Measurements from ENCODE around the gene PRKCA. TPM values are rescaled to one million over a fixed set of nuclear protein-coding genes. Genes with fewer than 3 reads are reported as not detected.

Gene PRKCA
- total RNA-seq, 1 experiment from 2014 or later: 29.6 TPM

DNA sequence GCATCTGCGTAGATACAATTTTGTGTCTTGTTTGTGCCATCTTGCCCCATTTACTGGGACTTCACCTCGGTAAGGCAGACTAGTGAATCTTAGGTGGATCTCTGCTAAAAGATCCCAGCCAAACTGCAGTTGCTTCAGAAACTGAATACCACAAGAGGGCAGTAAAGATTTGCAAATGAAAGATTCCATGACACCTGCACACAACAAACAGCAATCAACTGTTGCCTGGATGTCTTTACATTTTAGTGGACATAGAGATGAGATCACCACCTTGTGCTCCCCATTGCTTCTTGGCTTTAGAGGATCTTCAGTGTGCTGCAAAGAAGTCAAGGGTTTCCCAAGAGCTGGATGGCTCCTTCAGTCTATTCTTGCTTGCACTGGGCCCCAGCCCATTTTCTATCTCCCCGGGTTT is 413.3 kb downstream of the PRKCA start:
- peaks cover 10% of the 10 kb centered on the region; the same call in 1 of the 2 replicates for H3K4me1 ChIP-seq
- no peaks in the 10 kb centered on the region for H3K36me3 ChIP-seq (ENCODE audit: control insufficient read depth, insufficient read depth, low read length)
- BruUV-seq (replicated peaks): no TSS peak
- Mint-ChIP-seq H3K27me3 (ENCODE audit: insufficient read depth, unreplicated experiment) (no peaks in the 10 kb centered on the region), H3K27ac (ENCODE audit: unreplicated experiment) (no peak overlapping the region), H3K9me3 (ENCODE audit: unreplicated experiment) (no peaks in the 10 kb centered on the region), H3K4me3 (ENCODE audit: unreplicated experiment) (no peak overlapping the region), H3K36me3 (ENCODE audit: insufficient read depth, unreplicated experiment) (no peaks in the 10 kb centered on the region), H3K4me1 (ENCODE audit: low read depth, unreplicated experiment) (no peaks in the 10 kb centered on the region)
- no peaks in the 10 kb centered on the region for H3K27me3 ChIP-seq (replicated peaks; ENCODE audit: control insufficient read depth, insufficient read depth, low read length)
- POLR2A ChIA-PET: no interaction called here
- H3K4me3 ChIP-seq (ENCODE audit: low read depth, low read length): no peak overlapping the region
- CTCF ChIA-PET: interaction anchor here (0.6 to 0.7 kb wide), 2 partner anchors 12 to 273 kb away, joined by 3 to 4 read pairs; no protein-coding TSS in a partner anchor
- DNase-seq: peak; percentile 35 to 67
- TF ChIP-seq, protein P1, sequence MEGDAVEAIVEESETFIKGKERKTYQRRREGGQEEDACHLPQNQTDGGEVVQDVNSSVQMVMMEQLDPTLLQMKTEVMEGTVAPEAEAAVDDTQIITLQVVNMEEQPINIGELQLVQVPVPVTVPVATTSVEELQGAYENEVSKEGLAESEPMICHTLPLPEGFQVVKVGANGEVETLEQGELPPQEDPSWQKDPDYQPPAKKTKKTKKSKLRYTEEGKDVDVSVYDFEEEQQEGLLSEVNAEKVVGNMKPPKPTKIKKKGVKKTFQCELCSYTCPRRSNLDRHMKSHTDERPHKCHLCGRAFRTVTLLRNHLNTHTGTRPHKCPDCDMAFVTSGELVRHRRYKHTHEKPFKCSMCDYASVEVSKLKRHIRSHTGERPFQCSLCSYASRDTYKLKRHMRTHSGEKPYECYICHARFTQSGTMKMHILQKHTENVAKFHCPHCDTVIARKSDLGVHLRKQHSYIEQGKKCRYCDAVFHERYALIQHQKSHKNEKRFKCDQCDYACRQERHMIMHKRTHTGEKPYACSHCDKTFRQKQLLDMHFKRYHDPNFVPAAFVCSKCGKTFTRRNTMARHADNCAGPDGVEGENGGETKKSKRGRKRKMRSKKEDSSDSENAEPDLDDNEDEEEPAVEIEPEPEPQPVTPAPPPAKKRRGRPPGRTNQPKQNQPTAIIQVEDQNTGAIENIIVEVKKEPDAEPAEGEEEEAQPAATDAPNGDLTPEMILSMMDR (IDR thresholded peaks at IDR 0.05; ENCODE audit: insufficient read depth in 1 of 2, low read depth in 1 of 2, low read length in 1 of 2, severe bottlenecking in 1 of 2, unreplicated experiment in 1 of 2): peak; percentile 35 to 72
- H3K9me3 ChIP-seq: no peaks in the 10 kb centered on the region
- intact Hi-C loops (cut with micrococcal nuclease; ENCODE audit: unreplicated experiment): loop anchor here (1.0 to 10.0 kb wide), 5 partner anchors 185 to 443 kb away; no protein-coding TSS in a partner anchor

DNA sequence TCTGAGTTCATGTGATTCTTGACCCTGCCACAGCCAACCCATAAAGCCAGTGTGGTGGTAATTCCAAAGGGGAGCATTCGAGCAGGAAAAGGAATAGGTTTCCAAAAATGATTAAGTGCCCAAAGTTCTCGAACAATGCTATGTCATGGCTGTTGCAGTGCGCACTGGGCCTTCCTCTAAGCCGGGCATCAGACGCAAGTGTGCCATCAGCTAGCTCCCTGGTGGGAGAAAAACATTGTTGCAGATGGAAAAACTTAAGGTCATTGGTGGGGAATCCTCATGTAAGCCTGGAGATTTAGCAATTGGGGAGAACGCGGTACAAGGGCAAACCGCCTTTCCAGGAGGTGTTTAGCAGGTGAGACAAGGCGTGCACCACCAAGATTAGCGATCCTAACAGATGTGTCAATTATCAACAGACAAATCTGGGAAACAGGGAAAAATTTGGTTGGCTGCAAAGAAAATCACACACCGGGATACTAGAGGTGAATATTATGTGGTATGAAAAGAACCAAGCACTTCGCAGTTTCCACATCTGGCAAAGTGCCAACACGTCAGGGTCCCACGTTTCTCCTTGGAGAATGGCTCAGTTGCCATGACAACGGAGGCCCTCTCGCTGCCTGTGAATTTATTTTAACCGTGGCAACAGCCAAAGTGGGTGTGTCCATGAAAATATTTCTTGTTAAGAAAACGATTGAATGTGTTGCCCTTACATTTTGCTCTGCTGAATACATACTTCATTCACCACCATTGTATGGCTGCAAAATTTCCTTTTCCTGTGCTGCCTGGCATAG is 414.0 kb downstream of the PRKCA start:
- Mint-ChIP-seq H3K4me1 (ENCODE audit: low read depth, unreplicated experiment) (no peaks in the 10 kb centered on the region), H3K36me3 (ENCODE audit: insufficient read depth, unreplicated experiment) (no peaks in the 10 kb centered on the region), H3K9me3 (ENCODE audit: unreplicated experiment) (no peaks in the 10 kb centered on the region), H3K27ac (ENCODE audit: unreplicated experiment) (no peak overlapping the region), H3K4me3 (ENCODE audit: unreplicated experiment) (no peak overlapping the region), H3K27me3 (ENCODE audit: insufficient read depth, unreplicated experiment) (no peaks in the 10 kb centered on the region)
- Histone ChIP-seq H3K4me3 (ENCODE audit: low read depth, low read length) (no peak overlapping the region), H3K36me3 (ENCODE audit: control insufficient read depth, insufficient read depth, low read length) (no peaks in the 10 kb centered on the region), H3K27me3 (replicated peaks; ENCODE audit: control insufficient read depth, insufficient read depth, low read length) (no peaks in the 10 kb centered on the region), H3K4me1 (peaks cover 10% of the 10 kb centered on the region; the same call in 1 of the 2 replicates), H3K9me3 (no peaks in the 10 kb centered on the region)
- intact Hi-C loops (cut with micrococcal nuclease; ENCODE audit: unreplicated experiment): loop anchor here (10.0 kb wide), 1 partner anchor 368 kb away; no protein-coding TSS in a partner anchor
- TF ChIP-seq, protein P1 (IDR thresholded peaks at IDR 0.05; ENCODE audit: insufficient read depth in 1 of 2, low read depth in 1 of 2, low read length in 1 of 2, severe bottlenecking in 1 of 2, unreplicated experiment in 1 of 2): no peak
- DNase-seq: no peak
- ChIA-PET POLR2A (no interaction called here), CTCF (interaction anchor here (0.6 kb wide), 1 partner anchor 272 kb away, joined by 4 read pairs; no protein-coding TSS in a partner anchor)
- no TSS peak for BruUV-seq (replicated peaks)

DNA sequence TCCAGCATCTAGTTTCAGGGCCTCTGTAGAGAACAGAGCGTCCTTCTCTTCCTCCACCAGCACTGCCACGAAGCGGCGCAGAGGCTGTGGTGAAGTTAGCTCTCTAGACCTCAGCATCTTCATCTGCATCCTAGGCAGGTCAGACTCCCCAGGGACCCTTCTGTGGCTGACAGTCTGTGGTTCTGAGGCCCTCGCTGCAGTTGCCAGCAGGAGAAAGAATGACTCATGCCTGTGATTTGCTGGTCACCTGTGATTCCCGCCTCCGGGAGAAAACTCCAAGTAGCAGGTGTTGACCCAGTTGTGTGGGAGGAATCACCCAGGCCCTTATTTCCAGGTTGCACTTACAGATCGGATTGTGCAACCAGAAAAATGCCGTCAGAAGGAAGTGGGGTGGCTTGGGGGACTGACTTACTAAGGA is 415.2 kb downstream of the PRKCA start:
- Mint-ChIP-seq H3K36me3 (ENCODE audit: insufficient read depth, unreplicated experiment) (no peaks in the 10 kb centered on the region), H3K27ac (ENCODE audit: unreplicated experiment) (no peak overlapping the region), H3K4me1 (ENCODE audit: low read depth, unreplicated experiment) (no peaks in the 10 kb centered on the region), H3K9me3 (ENCODE audit: unreplicated experiment) (no peaks in the 10 kb centered on the region), H3K27me3 (ENCODE audit: insufficient read depth, unreplicated experiment) (no peaks in the 10 kb centered on the region), H3K4me3 (ENCODE audit: unreplicated experiment) (no peak overlapping the region)
- Histone ChIP-seq H3K4me1 (no peaks in the 10 kb centered on the region), H3K4me3 (ENCODE audit: low read depth, low read length) (no peak overlapping the region), H3K36me3 (ENCODE audit: control insufficient read depth, insufficient read depth, low read length) (no peaks in the 10 kb centered on the region), H3K27me3 (replicated peaks; ENCODE audit: control insufficient read depth, insufficient read depth, low read length) (no peaks in the 10 kb centered on the region), H3K9me3 (no peaks in the 10 kb centered on the region)
- BruUV-seq (replicated peaks): no TSS peak
- TF ChIP-seq, protein P1 (IDR thresholded peaks at IDR 0.05; ENCODE audit: insufficient read depth in 1 of 2, low read depth in 1 of 2, low read length in 1 of 2, severe bottlenecking in 1 of 2, unreplicated experiment in 1 of 2): no peak
- ChIA-PET CTCF (interaction anchor here (0.6 kb wide), 1 partner anchor 15 kb away, joined by 4 read pairs; no protein-coding TSS in a partner anchor), POLR2A (no interaction called here)
- no peak for DNase-seq
- intact Hi-C loops (cut with micrococcal nuclease; ENCODE audit: unreplicated experiment): loop anchor here (10.0 kb wide), 1 partner anchor 367 kb away; no protein-coding TSS in a partner anchor

Measured in Caco-2 (cell line).